Measurements from ENCODE around the gene S100A11. TPM values are rescaled to one million over a fixed set of nuclear protein-coding genes. Genes with fewer than 3 reads are reported as not detected.
A peak's percentile ranks its signal among the peaks of the same experiment; 100 is the strongest.
"Not testable (repeated sequence)": the region's sequence is repeated elsewhere in the genome, so short reads cannot be mapped to it uniquely, and the experiment has no call there.

The S100A11 gene
- 1,000 to 10,000 TPM; 1,164 to 1,256 (median 1,179) TPM for total RNA-seq (2021; fragmentation: NEBNext Ultra II Directional; extraction: Animal tissue kit (Norgen Biotek cat#: 25700))
- long read RNA-seq, transcript S100A11-201 (3 exons, 594 nt) = major isoform, 1,232 of 1,246 reads
- long read RNA-seq, partial matches to known transcripts = 12 of 1,246 reads
- long read RNA-seq, other reads (novel, unspliced or antisense) = 2 of 1,246 reads

- Mint-ChIP-seq H3K27me3 (ENCODE audit: insufficient read depth) (peaks cover 2% of the 10 kb centered on the region; the same call in 1 of the 2 replicates), H3K36me3 (ENCODE audit: low read depth) (peaks cover 44% of the 10 kb centered on the region), H3K4me1 (ENCODE audit: low read depth) (peaks cover 34% of the 10 kb centered on the region), H3K4me3 (peak within 1 kb of the TSS; percentile 96), H3K27ac (peak within 1 kb of the TSS; percentile 98), H3K9me3 (no peaks in the 10 kb centered on the region)
- DNase-seq = peak; percentile 78
- TF ChIP-seq, protein P1, sequence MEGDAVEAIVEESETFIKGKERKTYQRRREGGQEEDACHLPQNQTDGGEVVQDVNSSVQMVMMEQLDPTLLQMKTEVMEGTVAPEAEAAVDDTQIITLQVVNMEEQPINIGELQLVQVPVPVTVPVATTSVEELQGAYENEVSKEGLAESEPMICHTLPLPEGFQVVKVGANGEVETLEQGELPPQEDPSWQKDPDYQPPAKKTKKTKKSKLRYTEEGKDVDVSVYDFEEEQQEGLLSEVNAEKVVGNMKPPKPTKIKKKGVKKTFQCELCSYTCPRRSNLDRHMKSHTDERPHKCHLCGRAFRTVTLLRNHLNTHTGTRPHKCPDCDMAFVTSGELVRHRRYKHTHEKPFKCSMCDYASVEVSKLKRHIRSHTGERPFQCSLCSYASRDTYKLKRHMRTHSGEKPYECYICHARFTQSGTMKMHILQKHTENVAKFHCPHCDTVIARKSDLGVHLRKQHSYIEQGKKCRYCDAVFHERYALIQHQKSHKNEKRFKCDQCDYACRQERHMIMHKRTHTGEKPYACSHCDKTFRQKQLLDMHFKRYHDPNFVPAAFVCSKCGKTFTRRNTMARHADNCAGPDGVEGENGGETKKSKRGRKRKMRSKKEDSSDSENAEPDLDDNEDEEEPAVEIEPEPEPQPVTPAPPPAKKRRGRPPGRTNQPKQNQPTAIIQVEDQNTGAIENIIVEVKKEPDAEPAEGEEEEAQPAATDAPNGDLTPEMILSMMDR (IDR thresholded peaks at IDR 0.05) = no peak
Measured at GRCh38 chr1:152036267-152037216, at the start of gene S100A11. TSS of gene S100A11 (minus strand) at chr1:152037004. CDS start at chr1:152036915, 89 bp downstream.

DNA sequence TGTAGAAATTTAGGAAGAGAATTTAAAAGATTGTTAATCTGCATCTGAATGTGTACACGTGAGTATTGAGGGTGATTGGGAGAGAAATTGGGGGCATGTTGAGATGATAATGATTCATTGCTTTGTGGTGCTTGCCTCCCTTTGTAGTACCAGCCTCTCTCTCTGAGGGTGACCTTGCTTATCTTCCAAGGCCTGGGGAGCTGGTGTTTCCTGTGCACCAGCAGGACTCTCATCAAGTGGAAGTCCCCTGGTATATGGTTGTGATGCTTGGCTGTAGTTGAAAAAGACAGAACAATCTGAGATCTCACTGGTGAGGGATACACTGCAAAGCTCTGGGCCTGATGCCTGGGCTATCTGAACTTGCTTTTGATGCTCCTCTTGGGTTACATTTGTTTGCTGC, 48.0 kb upstream of the S100A11 start:
- Mint-ChIP-seq H3K4me3 (no peak overlapping the region), H3K9me3 (no peaks in the 10 kb centered on the region), H3K27ac (no peak overlapping the region), H3K27me3 (ENCODE audit: insufficient read depth) (peaks cover 12% of the 10 kb centered on the region), H3K4me1 (ENCODE audit: low read depth) (no peaks in the 10 kb centered on the region), H3K36me3 (ENCODE audit: low read depth) (no peaks in the 10 kb centered on the region)
- DNase-seq = no peak
- TF ChIP-seq, protein P1 (IDR thresholded peaks at IDR 0.05) = no peak

GRCh38 chr1:152081026-152081425, 44.2 kb upstream of the S100A11 start:
- not testable (repeated sequence) for H3K4me1 Mint-ChIP-seq (ENCODE audit: low read depth); H3K9me3 Mint-ChIP-seq; H3K27ac Mint-ChIP-seq; DNase-seq; H3K36me3 Mint-ChIP-seq (ENCODE audit: low read depth); H3K4me3 Mint-ChIP-seq
- peaks cover 18% of the 10 kb centered on the region for H3K27me3 Mint-ChIP-seq (ENCODE audit: insufficient read depth)

DNA sequence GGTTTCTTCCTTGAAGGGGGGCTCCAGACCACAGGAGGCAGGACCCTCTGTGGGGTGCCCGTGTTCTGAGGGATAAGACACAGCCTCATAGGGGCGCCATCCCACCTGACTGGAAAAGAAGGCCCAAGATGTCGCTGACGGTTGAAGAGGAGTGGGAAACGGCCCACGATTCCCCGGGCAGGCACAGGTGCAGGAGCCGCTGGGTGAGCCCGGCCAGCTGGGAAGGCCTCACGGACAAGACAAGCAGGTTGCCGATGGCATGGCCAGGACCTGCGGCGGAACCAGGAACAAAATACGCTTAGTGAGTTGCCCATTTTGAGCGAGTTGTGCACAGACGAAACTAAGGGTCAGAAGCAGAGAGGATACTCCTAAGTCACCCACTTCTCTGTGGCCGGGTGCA, 43.7 kb upstream of the S100A11 start:
- not testable (repeated sequence) for H3K4me3 Mint-ChIP-seq; H3K4me1 Mint-ChIP-seq (ENCODE audit: low read depth); H3K27ac Mint-ChIP-seq; DNase-seq; H3K36me3 Mint-ChIP-seq (ENCODE audit: low read depth); H3K9me3 Mint-ChIP-seq
- H3K27me3 Mint-ChIP-seq (ENCODE audit: insufficient read depth) = peaks cover 18% of the 10 kb centered on the region

- Mint-ChIP-seq H3K9me3 (no peaks in the 10 kb centered on the region), H3K4me3 (no peak overlapping the region), H3K27ac (no peak overlapping the region), H3K4me1 (ENCODE audit: low read depth) (no peaks in the 10 kb centered on the region), H3K36me3 (ENCODE audit: low read depth) (no peaks in the 10 kb centered on the region), H3K27me3 (ENCODE audit: insufficient read depth) (peaks cover 20% of the 10 kb centered on the region)
- TF ChIP-seq, protein P1 (IDR thresholded peaks at IDR 0.05) = no peak
- no peak for DNase-seq
Measured at GRCh38 chr1:152078831-152079441, 42.1 kb upstream of the S100A11 start.

- TF ChIP-seq, protein P1 (IDR thresholded peaks at IDR 0.05) = no peak
- DNase-seq = no peak
- H3K27ac Mint-ChIP-seq = no peak overlapping the region
- H3K36me3 Mint-ChIP-seq (ENCODE audit: low read depth) = no peaks in the 10 kb centered on the region
- H3K9me3 Mint-ChIP-seq = no peaks in the 10 kb centered on the region
- no peaks in the 10 kb centered on the region for H3K4me1 Mint-ChIP-seq (ENCODE audit: low read depth)
- H3K4me3 Mint-ChIP-seq = no peak overlapping the region
- H3K27me3 Mint-ChIP-seq (ENCODE audit: insufficient read depth) = peaks cover 5% of the 10 kb centered on the region
Measured at GRCh38 chr1:152072311-152072710, 35.5 kb upstream of the S100A11 start.

Data from HFFc6 (cell line).